Trophoblast cell (in vitro differentiated cells and primary cell): ENCODE data around the gene DNAAF3.
"Not testable (repeated sequence)": the region's sequence is repeated elsewhere in the genome, so short reads cannot be mapped to it uniquely, and the experiment has no call there.

ENCODE experiments used
- DNase-seq, 2 donors: peaks; one replicate each; pipeline ENCODE4 v3.0.0-alpha.2; 2016
- H2AFZ ChIP-seq: 2 replicates; pipeline ENCODE4 v1.6.1; 2013; ENCODE audit warnings: low read length, moderate library complexity, mild to moderate bottlenecking; ENCODE audit not compliant: insufficient read depth, poor library complexity
- H2AK5ac ChIP-seq: 2 replicates; pipeline ENCODE4 v1.6.1; 2013; ENCODE audit warnings: mild to moderate bottlenecking, low read length
- H2BK120ac ChIP-seq: 2 replicates; pipeline ENCODE4 v1.6.1; 2013; ENCODE audit warnings: low read length, mild to moderate bottlenecking, moderate library complexity; ENCODE audit not compliant: insufficient read depth, poor library complexity
- H2BK12ac ChIP-seq: 2 replicates; pipeline ENCODE4 v1.6.1; 2013; ENCODE audit warnings: mild to moderate bottlenecking, low read length, moderate library complexity
- H2BK5ac ChIP-seq: 2 replicates; pipeline ENCODE4 v1.6.1; 2013; ENCODE audit warnings: low read length, low read depth, moderate library complexity, mild to moderate bottlenecking; ENCODE audit not compliant: poor library complexity
- H3K14ac ChIP-seq: 2 replicates; pipeline ENCODE4 v1.6.1; 2013; ENCODE audit warnings: mild to moderate bottlenecking, low read length
- H3K18ac ChIP-seq: 2 replicates; pipeline ENCODE4 v1.6.1; 2013; ENCODE audit warnings: mild to moderate bottlenecking, low read length
- H3K23ac ChIP-seq: 2 replicates; pipeline ENCODE4 v1.6.1; 2013; ENCODE audit warnings: low read length
- H3K27ac ChIP-seq: 2 replicates; pipeline ENCODE4 v1.5.1; 2013; ENCODE audit warnings: low read depth, mild to moderate bottlenecking, inconsistent platforms, low read length, moderate library complexity
- H3K27me3 ChIP-seq: 2 replicates; pipeline ENCODE4 v1.6.1; 2013; ENCODE audit warnings: inconsistent platforms, mild to moderate bottlenecking, low read length, moderate library complexity; ENCODE audit not compliant: insufficient read depth
- H3K36me3 ChIP-seq, 2 experiments: 1 replicate in 1 of 2; 2 replicates in 1 of 2; pipeline ENCODE4 v1.6.1; 2013; ENCODE audit warnings: low read length in 2 of 2, mild to moderate bottlenecking in 2 of 2, moderate library complexity in 1 of 2; ENCODE audit not compliant: insufficient read depth in 2 of 2, control insufficient read depth in 1 of 2
- H3K4ac ChIP-seq: 2 replicates; pipeline ENCODE4 v1.6.1; 2013; ENCODE audit warnings: low read depth, mild to moderate bottlenecking, low read length, moderate library complexity
- H3K4me1 ChIP-seq, 2 experiments: 1 replicate in 1 of 2; 2 replicates in 1 of 2; pipeline ENCODE4 v1.6.1; 2013; ENCODE audit warnings: low read length in 2 of 2, mild to moderate bottlenecking in 2 of 2, moderate library complexity in 1 of 2; ENCODE audit not compliant: insufficient read depth in 2 of 2, control insufficient read depth in 1 of 2
- H3K4me2 ChIP-seq: 2 replicates; pipeline ENCODE4 v1.6.1; 2013; ENCODE audit warnings: inconsistent platforms, mild to moderate bottlenecking, low read length, moderate library complexity
- H3K4me3 ChIP-seq: 2 replicates; pipeline ENCODE4 v1.5.1; 2013; ENCODE audit warnings: mild to moderate bottlenecking, low read depth, low read length, inconsistent platforms
- H3K79me1 ChIP-seq: one replicate; pipeline ENCODE4 v1.6.1; 2013; ENCODE audit warnings: low read length
- H3K79me2 ChIP-seq: 2 replicates; pipeline ENCODE4 v1.6.1; 2013; ENCODE audit warnings: low read length, mild to moderate bottlenecking; ENCODE audit not compliant: control insufficient read depth, insufficient read depth, poor library complexity
- H3K9ac ChIP-seq: 2 replicates; pipeline ENCODE4 v1.6.1; 2013; ENCODE audit warnings: mild to moderate bottlenecking, low read length
- H3K9me3 ChIP-seq: 2 replicates; pipeline ENCODE4 v1.6.1; 2013; ENCODE audit warnings: low read depth, mild to moderate bottlenecking, control low read depth, inconsistent platforms, low read length; ENCODE audit not compliant: insufficient read depth
- H4K12ac ChIP-seq: 2 replicates; pipeline ENCODE4 v1.6.1; 2013; ENCODE audit warnings: low read depth, mild to moderate bottlenecking, low read length, moderate library complexity
- H4K8ac ChIP-seq: 2 replicates; pipeline ENCODE4 v1.6.1; 2013; ENCODE audit warnings: low read depth, mild to moderate bottlenecking, low read length, moderate library complexity
- H4K91ac ChIP-seq: one replicate; pipeline ENCODE4 v1.6.1; 2013; ENCODE audit warnings: low read depth, mild to moderate bottlenecking, low read length, moderate library complexity
- WGBS: extraction: QIAGEN DNeasy Blood & Tissue Kit; methylation state at CpG from one replicate; pipeline ENCODE4 v1.1.7; 2013; ENCODE audit warnings: missing lambda C conversion rate; ENCODE audit not compliant: insufficient read length, insufficient coverage; ENCODE audit errors: extremely low coverage; 5-methylcytosine and 5-hydroxymethylcytosine counted together

DNAAF3 gene

DNA sequence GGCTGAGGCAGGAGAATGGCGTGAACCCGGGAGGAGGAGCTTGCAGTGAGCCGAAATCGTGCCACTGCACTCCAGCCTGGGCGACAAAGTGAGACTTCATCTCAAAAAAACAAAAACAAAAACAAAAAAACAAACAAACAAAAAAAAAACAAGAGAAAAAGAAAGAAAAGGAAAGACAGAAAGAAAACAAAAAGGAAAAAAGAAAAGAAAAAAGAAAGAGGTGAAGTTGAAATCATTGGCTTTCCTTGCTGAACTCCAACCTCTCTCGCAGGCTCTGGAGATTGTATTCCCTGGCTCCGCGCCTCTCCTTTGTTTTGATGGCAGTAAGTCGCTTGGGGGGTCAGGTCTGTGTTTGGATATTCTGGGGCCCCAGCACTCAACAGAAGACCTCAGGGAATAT, 5.9 kb upstream of the DNAAF3 start:
- not testable (repeated sequence) for H3K4me2 ChIP-seq, H3K79me1 ChIP-seq, H3K4me3 ChIP-seq, H2BK12ac ChIP-seq, H4K12ac ChIP-seq, H4K91ac ChIP-seq, DNase-seq, H3K23ac ChIP-seq, H3K27ac ChIP-seq, H3K18ac ChIP-seq, H3K14ac ChIP-seq, H2BK5ac ChIP-seq, H2BK120ac ChIP-seq, H3K36me3 ChIP-seq, H3K4ac ChIP-seq, H3K4me1 ChIP-seq, H4K8ac ChIP-seq, H3K9ac ChIP-seq, H2AK5ac ChIP-seq, H2AFZ ChIP-seq, H3K79me2 ChIP-seq
- WGBS: no CpG with 5 or more reads among the region's 9 CpGs
- H3K9me3 ChIP-seq: peaks cover 20% of the 10 kb centered on the region
- H3K27me3 ChIP-seq: peaks cover 19% of the 10 kb centered on the region

DNA sequence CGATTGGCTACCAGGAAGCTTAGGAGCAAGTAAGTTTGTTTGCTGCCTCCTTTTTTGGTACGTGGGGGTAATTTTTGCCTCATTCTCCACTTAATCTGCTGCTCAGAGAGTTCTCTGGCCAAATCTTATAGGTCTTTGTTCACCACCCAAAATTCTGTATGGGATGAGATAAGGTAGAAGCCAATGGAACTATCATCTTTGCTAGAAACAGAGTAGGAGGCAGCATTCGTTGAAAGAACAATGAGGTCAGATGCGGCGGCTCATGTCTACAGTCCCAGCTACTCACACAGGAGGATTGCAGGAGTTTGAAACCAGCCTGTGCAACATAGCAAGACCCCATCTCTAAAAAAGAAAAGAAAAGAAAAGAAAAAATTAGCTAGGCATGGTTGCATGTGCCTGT, 5.0 kb upstream of the DNAAF3 start:
- Histone ChIP-seq H3K4ac (no peak overlapping the region), H3K79me2 (no peaks in the 10 kb centered on the region), H3K14ac (no peak overlapping the region), H2BK5ac (no peak overlapping the region), H3K4me2 (no peak overlapping the region), H2AFZ (no peak overlapping the region), H2BK120ac (no peak overlapping the region), H4K91ac (no peak overlapping the region), H4K12ac (no peak overlapping the region), H3K9me3 (peaks cover 20% of the 10 kb centered on the region), H3K18ac (no peak overlapping the region), H2AK5ac (no peak overlapping the region), H3K27me3 (peaks cover 19% of the 10 kb centered on the region), H3K23ac (no peak overlapping the region), H3K36me3 (no peaks in the 10 kb centered on the region), H3K9ac (no peak overlapping the region), H3K4me3 (no peak overlapping the region), H3K4me1 (peaks cover 2 to 7% of the 10 kb centered on the region in 2 experiments), H3K79me1 (no peaks in the 10 kb centered on the region), H2BK12ac (no peak overlapping the region), H3K27ac (no peak overlapping the region), H4K8ac (no peak overlapping the region)
- WGBS: no CpG with 5 or more reads among the region's 5 CpGs
- DNase-seq: no peak

DNA sequence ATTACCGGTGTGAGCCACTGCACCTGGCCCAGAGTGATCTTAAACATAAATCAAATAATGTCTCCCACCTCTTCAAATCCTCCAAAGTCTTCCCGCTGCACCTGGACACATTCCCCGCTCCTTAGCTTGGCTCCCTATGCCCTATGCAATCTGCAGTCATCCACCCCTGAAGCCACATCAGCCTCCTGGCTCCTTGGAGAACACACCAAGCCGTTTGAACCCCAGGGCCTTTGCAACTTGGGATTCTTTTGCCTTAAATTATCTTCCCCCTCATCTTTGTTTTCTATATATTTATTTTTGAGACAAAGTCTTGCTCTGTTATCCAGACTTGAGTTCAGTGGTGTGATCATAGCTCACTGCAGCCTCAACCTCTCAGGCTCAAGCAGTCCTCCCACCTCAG, 2.7 kb upstream of the DNAAF3 start:
- H3K79me1 ChIP-seq: no peaks in the 10 kb centered on the region
- DNase-seq: no peak
- H4K91ac ChIP-seq: no peak overlapping the region
- H3K27me3 ChIP-seq: peaks cover 18% of the 10 kb centered on the region
- no peak overlapping the region for H2AFZ ChIP-seq
- no peak overlapping the region for H2BK12ac ChIP-seq
- H4K12ac ChIP-seq: no peak overlapping the region
- H4K8ac ChIP-seq: no peak overlapping the region
- no peak overlapping the region for H3K4me3 ChIP-seq
- no peak overlapping the region for H2BK120ac ChIP-seq
- no peaks in the 10 kb centered on the region for H3K79me2 ChIP-seq
- H3K4me2 ChIP-seq: no peak overlapping the region
- no peaks in the 10 kb centered on the region for H3K36me3 ChIP-seq
- no peak overlapping the region for H2AK5ac ChIP-seq
- H3K4me1 ChIP-seq: peaks cover 3 to 9% of the 10 kb centered on the region in 2 experiments
- H3K18ac ChIP-seq: no peak overlapping the region
- H3K9ac ChIP-seq: no peak overlapping the region
- no peak overlapping the region for H3K14ac ChIP-seq
- no peak overlapping the region for H2BK5ac ChIP-seq
- peaks cover 8% of the 10 kb centered on the region for H3K9me3 ChIP-seq
- WGBS: no CpG with 5 or more reads among the region's 4 CpGs
- no peak overlapping the region for H3K4ac ChIP-seq
- no peak overlapping the region for H3K23ac ChIP-seq
- H3K27ac ChIP-seq: no peak overlapping the region

DNA sequence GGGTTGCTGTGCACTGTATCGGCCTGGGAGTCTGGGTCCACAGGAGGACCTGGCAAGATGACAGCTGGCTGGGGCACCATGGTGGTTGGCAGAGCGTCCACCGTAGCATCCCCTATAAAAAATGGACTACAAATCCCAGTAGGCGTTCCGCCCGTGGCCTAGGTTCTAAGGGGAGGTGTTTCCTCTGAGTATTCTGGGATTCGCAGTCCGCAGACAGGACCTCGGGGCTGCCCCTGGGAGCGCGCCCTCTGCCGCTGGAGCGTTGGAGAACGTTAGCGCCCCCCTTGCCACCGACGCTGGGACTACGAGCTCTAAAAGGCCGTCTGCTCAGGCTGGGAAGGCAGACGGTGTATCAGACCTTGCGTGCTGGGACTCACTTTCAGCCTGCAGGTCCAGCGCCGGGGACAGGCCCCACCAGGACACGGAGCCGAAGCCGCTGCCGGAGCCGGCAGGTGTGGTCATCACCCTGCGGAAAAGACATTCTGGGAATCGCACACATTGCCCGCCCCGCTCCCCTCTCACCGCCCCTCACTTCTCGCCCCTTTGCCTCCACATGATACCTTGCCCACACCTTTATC, 372 bp downstream of the DNAAF3 start:
- Histone ChIP-seq H3K4ac (no peak overlapping the region), H3K4me2 (peak overlapping the region; percentile 69), H2AFZ (peak overlapping the region; percentile 70), H2BK12ac (no peak overlapping the region), H3K36me3 (no peaks in the 10 kb centered on the region), H2BK5ac (no peak overlapping the region), H4K91ac (no peak overlapping the region), H3K27me3 (peaks cover 7% of the 10 kb centered on the region), H3K18ac (no peak overlapping the region), H4K12ac (no peak overlapping the region), H3K27ac (no peak overlapping the region), H3K79me1 (no peaks in the 10 kb centered on the region), H4K8ac (no peak overlapping the region), H3K9ac (no peak overlapping the region), H3K9me3 (peaks cover 3% of the 10 kb centered on the region), H3K14ac (no peak overlapping the region), H3K4me1 (peaks cover 2 to 3% of the 10 kb centered on the region in 2 experiments), H3K23ac (no peak overlapping the region), H2AK5ac (no peak overlapping the region), H3K4me3 (peak overlapping the region; percentile 63), H2BK120ac (no peak overlapping the region), H3K79me2 (no peaks in the 10 kb centered on the region)
- WGBS: no CpG with 5 or more reads among the region's 34 CpGs
- peak in 1 of 2 donors; percentile 84 for DNase-seq
